Measurements from ENCODE around the gene RAP2A.

DNA sequence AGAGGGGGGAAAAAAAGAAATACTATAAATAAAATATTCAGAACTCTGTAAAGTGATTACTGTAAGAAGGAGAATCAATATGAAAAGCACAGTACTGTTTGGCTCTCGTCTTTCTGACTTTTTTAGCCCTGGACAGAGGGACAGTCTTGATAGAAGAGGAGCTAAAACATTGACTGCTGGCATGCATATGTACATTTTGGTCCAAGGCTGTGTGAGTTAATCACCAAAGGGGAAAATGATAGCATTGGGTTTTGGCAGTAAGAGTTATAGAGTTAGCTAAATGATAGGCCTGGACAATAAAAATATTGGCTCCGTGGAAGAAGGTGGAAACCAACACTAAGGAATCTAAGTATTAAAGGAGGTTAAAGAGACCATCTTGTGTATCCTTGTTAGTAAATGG is 50.3 kb downstream of the RAP2A start:
- TF ChIP-seq, protein P1, sequence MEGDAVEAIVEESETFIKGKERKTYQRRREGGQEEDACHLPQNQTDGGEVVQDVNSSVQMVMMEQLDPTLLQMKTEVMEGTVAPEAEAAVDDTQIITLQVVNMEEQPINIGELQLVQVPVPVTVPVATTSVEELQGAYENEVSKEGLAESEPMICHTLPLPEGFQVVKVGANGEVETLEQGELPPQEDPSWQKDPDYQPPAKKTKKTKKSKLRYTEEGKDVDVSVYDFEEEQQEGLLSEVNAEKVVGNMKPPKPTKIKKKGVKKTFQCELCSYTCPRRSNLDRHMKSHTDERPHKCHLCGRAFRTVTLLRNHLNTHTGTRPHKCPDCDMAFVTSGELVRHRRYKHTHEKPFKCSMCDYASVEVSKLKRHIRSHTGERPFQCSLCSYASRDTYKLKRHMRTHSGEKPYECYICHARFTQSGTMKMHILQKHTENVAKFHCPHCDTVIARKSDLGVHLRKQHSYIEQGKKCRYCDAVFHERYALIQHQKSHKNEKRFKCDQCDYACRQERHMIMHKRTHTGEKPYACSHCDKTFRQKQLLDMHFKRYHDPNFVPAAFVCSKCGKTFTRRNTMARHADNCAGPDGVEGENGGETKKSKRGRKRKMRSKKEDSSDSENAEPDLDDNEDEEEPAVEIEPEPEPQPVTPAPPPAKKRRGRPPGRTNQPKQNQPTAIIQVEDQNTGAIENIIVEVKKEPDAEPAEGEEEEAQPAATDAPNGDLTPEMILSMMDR (IDR thresholded peaks at IDR 0.05): no peak
- TF ChIP-seq EP300 (IDR thresholded peaks at IDR 0.05): no peak
